GM20000 (cell line): ENCODE data around the gene ENOX2.

Experiments used
- DNase-seq: peaks from one replicate; pipeline ENCODE4 v3.0.0; 2012; ENCODE audit warnings: low spot score
- CTCF ChIP-seq: IDR thresholded peaks from 2 replicates; pipeline ENCODE4 v1.5.1; 2012; ENCODE audit warnings: mild to moderate bottlenecking, control low read depth; ENCODE audit errors: extremely low read depth, missing control alignments

ENOX2 gene

GRCh38 chrX:130676861-130677260 is 226.1 kb downstream of the ENOX2 start:
- DNase-seq: no peak
- TF ChIP-seq CTCF: no peak

GRCh38 chrX:130672214-130672613 is 230.8 kb downstream of the ENOX2 start:
- DNase-seq: no peak
- no peak for TF ChIP-seq CTCF

GRCh38 chrX:130669233-130669632 is 233.8 kb downstream of the ENOX2 start:
- TF ChIP-seq CTCF: no peak
- DNase-seq: no peak

GRCh38 chrX:130665263-130665662 is 237.7 kb downstream of the ENOX2 start:
- no peak for TF ChIP-seq CTCF
- no peak for DNase-seq

GRCh38 chrX:130658310-130658709 is 244.7 kb downstream of the ENOX2 start:
- DNase-seq: no peak

GRCh38 chrX:130654409-130654950 is 248.5 kb downstream of the ENOX2 start:
- TF ChIP-seq CTCF: no peak
- no peak for DNase-seq

More at GRCh38 chrX:130658310-130658709, 244.7 kb downstream of the ENOX2 start:
- TF ChIP-seq CTCF: no peak

- no peak for DNase-seq
- TF ChIP-seq CTCF: no peak
These were observed 250.0 kb downstream of the ENOX2 start for GRCh38 chrX:130652824-130653578.
